Fibroblast of mammary gland (primary cell): ENCODE results near the gene FURIN.
"Not testable (repeated sequence)": the region's sequence is repeated elsewhere in the genome, so short reads cannot be mapped to it uniquely, and the experiment has no call there.

Source experiments
- DNase-seq: peaks from one replicate; pipeline ENCODE4 v3.0.0-alpha.2; 2010; ENCODE audit warnings: low read depth
- H3K4me3 ChIP-seq: 2 replicates; pipeline ENCODE4 v1.5.1; 2011; ENCODE audit warnings: low read depth, mild to moderate bottlenecking, low read length, moderate library complexity; ENCODE audit not compliant: control insufficient read depth
- TF ChIP-seq, protein P1 (sequence below): conservative IDR thresholded peaks from 2 replicates; pipeline ENCODE4 v1.5.1; 2011; ENCODE audit warnings: low read depth, low read length, inconsistent platforms; ENCODE audit not compliant: control insufficient read depth, insufficient read depth

The FURIN gene

DNA sequence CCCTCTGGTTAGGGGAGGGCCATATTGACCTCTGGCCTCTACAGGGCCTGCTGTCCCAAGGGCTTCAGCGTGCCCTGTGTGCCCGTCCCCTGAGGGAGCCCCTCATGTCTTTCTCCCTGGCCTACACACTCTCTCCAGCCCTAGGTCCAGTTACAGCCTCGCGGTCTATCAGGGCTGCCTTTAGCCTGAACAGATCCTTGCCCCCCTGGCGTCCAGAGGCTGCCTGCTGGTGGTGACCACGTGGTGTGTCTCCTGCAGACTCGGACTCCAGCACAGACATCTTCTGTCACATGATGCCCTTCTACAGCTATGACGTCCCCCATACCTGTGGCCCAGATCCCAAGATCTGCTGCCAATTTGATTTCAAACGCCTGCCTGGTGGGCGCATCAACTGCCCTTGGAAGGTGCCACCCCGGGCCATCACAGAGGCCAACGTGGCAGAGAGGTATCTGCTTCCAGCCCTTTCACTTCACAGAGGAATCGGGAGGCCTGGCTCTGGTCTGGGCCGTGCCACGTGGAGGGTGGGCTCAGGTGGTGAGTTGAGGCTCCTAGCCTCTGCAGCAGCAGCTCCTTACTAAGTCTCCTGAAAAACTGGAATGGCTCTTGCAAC is 38.8 kb downstream of the FURIN start:
- no peak for DNase-seq
- no peak overlapping the region for H3K4me3 ChIP-seq
- TF ChIP-seq, protein P1, sequence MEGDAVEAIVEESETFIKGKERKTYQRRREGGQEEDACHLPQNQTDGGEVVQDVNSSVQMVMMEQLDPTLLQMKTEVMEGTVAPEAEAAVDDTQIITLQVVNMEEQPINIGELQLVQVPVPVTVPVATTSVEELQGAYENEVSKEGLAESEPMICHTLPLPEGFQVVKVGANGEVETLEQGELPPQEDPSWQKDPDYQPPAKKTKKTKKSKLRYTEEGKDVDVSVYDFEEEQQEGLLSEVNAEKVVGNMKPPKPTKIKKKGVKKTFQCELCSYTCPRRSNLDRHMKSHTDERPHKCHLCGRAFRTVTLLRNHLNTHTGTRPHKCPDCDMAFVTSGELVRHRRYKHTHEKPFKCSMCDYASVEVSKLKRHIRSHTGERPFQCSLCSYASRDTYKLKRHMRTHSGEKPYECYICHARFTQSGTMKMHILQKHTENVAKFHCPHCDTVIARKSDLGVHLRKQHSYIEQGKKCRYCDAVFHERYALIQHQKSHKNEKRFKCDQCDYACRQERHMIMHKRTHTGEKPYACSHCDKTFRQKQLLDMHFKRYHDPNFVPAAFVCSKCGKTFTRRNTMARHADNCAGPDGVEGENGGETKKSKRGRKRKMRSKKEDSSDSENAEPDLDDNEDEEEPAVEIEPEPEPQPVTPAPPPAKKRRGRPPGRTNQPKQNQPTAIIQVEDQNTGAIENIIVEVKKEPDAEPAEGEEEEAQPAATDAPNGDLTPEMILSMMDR = no peak

DNA sequence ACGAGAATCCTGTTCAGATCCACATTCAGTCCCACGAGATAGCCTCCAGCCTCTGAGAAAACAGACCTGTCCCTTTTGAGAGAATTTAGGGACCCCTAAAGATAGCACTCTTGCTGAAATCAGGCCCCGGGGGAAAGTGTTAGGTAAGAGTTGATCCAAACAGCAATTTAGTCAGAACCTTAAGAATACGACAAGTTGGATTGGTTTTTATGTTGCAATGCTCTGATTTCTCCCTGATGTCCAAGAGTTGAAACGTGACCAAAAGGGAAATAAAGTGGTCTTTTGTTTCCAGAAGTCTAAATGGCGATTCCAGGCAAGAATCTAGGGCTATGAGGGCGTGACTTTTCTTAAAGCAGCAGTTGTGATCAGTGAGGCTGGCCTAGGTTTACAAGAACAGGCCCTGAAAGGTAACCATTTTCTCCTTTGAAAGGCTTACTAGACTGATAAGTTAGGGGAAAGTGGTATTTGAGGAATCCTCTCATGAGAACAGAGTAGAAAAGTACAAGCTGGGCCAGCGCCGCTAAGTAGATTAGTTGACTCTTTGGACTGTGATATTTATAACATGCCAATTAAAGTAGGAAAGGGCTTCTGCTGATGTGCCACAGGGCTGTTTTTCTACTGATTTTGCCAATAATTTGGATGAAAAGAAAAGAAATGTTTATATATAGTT is 39.6 kb downstream of the FURIN start:
- DNase-seq = no peak
- no peak overlapping the region for H3K4me3 ChIP-seq
- TF ChIP-seq, protein P1 = no peak

DNA sequence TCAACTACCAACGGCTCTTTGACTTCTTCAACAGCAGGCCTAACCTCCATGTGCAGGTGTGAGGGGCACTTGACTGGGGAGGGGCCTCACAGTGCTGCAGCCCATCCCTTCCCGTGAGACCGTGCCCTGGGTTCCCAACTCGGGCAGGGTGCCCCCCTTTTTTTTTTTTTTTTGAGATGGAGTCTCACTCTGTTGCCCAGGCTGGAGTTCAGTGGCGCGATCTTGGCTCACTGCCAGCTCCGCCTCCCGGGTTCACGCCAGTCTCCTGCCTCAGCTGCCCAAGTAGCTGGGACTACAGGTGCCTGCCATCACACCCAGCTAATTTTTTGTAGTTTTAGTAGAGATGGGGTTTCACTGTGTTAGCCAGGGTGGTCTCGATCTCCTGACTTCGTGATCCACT is 41.1 kb downstream of the FURIN start:
- H3K4me3 ChIP-seq, DNase-seq: not testable (repeated sequence)

DNA sequence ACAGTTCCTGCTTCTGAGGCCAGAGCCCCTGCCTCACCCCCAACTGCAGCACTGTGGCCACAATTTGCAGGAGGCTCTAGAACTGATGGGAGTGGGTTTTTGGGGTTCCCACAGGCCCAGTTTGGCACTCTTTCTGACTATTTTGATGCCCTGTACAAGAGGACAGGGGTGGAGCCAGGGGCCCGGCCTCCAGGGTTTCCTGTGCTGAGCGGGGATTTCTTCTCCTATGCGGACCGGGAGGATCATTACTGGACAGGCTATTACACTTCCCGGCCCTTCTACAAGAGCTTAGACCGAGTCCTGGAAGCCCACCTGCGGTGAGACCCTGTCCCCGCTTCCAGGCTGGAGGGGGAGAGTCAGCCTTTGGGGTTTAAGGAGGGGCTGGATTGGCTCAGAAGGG is 41.6 kb downstream of the FURIN start:
- TF ChIP-seq, protein P1 = no peak
- H3K4me3 ChIP-seq = no peak overlapping the region
- no peak for DNase-seq

DNA sequence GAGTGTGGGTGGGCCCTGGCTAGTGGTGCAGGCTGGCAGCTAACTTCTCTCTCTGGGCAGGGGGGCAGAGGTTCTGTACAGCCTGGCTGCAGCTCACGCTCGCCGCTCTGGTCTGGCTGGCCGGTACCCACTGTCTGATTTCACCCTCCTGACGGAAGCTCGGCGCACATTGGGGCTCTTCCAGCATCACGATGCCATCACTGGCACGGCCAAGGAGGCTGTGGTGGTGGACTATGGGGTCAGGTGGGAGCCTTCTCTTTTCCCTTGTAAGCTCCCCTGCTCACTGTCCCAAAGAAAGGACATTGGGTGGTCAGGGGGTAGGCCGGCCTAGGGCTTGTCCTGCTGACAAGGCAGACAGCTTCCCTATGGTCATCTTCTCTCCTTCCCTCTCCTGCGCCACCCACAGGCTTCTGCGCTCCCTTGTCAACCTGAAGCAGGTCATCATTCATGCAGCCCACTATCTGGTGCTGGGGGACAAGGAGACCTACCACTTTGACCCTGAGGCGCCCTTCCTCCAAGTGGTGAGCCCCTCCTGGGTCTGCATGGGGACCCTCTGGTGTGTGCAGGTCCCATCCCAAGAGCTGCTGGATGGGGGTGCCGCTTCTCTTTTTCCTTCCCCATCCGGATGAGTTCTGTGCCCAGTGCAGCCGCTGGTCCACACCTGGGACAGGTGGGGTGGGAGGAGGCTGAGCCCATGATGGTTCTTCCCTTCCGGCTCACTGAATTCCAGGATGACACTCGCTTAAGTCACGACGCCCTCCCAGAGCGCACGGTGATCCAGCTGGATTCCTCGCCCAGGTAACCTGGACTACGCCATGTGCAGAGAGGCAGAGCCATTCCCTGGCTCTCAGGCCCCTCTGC is 42.3 kb downstream of the FURIN start:
- TF ChIP-seq, protein P1 = no peak
- no peak for DNase-seq
- H3K4me3 ChIP-seq = no peak overlapping the region

DNA sequence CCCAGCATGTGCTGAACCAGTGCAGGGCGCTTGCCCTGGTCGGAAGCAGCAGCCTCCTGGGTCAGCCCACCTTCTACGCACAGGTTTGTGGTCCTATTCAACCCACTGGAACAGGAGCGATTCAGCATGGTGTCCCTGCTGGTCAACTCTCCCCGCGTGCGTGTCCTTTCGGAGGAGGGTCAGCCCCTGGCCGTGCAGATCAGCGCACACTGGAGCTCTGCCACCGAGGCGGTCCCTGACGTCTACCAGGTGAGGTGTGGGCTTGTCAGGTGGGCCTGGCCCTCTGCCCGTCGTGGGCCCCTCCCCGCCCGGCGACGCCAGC is 42.9 kb downstream of the FURIN start:
- H3K4me3 ChIP-seq = no peak overlapping the region
- TF ChIP-seq, protein P1 = no peak
- DNase-seq = no peak

DNA sequence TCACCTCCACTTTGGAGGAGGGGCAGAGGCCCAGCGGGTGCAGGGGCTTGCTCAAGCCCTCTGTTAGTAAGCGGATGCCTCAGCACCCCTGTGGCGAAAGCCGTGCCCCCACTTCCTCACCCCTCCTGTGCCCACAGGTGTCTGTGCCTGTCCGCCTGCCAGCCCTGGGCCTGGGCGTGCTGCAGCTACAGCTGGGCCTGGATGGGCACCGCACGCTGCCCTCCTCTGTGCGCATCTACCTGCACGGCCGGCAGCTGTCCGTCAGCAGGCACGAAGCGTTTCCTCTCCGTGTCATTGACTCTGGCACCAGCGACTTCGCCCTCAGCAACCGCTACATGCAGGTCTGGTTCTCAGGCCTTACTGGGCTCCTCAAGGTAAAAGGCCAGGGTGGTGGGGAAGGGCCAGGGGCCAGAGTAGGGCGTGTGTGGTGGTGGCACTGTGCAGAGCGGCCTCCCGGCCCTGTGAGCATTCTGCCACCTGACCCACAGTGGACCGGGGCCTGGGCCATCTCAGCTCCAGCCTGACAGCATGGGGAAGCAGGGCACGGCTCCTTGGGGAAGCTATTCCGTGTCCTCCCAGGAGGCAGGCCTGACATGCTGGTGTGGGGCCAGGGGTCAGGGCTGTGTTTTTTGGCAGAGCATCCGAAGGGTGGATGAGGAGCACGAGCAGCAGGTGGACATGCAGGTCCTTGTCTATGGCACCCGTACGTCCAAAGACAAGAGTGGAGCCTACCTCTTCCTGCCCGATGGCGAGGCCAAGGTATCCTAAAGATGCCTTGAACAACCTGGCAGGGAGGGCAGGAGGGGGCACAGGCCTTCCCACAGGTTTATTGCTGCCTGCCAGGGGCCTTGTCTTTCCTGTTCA is 43.8 kb downstream of the FURIN start:
- no peak for DNase-seq
- TF ChIP-seq, protein P1 = no peak
- no peak overlapping the region for H3K4me3 ChIP-seq
